ENCODE measurements around the gene HK2. TPM values are rescaled to one million over a fixed set of nuclear protein-coding genes. Genes with fewer than 3 reads are reported as not detected.

The HK2 gene
- total RNA-seq, 6 experiments from 2014 or later, result 0.48 to 23.0 (median 0.87) TPM

DNA sequence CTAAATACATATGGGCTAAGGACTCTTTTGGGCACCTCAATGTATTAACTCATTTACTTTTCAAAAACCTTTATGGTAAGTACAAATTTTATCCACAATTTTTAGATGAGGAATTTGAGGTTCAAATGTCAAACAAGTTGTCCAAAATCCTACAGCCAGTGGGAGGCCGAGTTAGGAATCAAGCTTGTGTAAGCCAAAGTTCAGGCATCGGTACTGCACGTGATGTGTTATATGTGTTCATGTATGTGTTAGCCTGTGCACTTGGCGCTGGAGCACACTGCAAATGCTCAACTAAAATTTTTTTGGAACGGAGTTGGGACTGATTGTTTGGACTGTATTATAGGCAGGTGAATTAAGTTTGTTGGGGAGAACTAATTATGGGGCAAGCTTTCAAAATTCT lies 22.7 kb downstream of the HK2 start:
- H3K27ac ChIP-seq, result no peak overlapping the region
- no peaks in the 10 kb centered on the region for H3K4me1 ChIP-seq
- no peak overlapping the region for H3K4me3 ChIP-seq
- DNase-seq (no peak), ATAC-seq (no peak)
- H3K36me3 ChIP-seq, result no peaks in the 10 kb centered on the region
- TF ChIP-seq POLR2A (IDR thresholded peaks at IDR 0.05), result no peak
- TF ChIP-seq, protein P1, sequence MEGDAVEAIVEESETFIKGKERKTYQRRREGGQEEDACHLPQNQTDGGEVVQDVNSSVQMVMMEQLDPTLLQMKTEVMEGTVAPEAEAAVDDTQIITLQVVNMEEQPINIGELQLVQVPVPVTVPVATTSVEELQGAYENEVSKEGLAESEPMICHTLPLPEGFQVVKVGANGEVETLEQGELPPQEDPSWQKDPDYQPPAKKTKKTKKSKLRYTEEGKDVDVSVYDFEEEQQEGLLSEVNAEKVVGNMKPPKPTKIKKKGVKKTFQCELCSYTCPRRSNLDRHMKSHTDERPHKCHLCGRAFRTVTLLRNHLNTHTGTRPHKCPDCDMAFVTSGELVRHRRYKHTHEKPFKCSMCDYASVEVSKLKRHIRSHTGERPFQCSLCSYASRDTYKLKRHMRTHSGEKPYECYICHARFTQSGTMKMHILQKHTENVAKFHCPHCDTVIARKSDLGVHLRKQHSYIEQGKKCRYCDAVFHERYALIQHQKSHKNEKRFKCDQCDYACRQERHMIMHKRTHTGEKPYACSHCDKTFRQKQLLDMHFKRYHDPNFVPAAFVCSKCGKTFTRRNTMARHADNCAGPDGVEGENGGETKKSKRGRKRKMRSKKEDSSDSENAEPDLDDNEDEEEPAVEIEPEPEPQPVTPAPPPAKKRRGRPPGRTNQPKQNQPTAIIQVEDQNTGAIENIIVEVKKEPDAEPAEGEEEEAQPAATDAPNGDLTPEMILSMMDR (IDR thresholded peaks at IDR 0.05), result no peak
- intact Hi-C loops (cut with DNase I), result no loop called here
- no peaks in the 10 kb centered on the region for H3K27me3 ChIP-seq
- WGBS (ENCODE audit: insufficient coverage, low coverage, low lambda C conversion rate, missing lambda C conversion rate), result 83% methylated on average over 5 of the region's 5 CpGs
- H3K9me3 ChIP-seq, result no peaks in the 10 kb centered on the region

DNA sequence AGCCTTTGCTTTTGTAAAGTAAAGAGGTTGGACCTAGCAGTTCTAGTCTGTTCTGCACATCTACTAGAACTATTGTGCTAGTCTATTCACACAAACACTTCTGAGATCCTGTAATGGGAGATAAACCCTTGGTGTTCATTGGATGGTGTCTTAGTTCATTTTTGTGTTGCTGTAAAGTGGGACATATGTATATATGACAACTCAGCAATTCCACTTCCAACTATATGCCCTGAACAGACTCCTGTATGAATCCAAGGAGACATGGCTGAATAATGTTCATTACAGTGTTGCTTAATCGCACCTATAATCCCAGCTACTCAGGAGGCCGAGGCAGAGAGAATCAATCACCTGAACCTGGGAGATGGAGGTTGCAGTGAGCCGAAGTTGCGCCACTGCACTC lies 23.3 kb downstream of the HK2 start:
- Histone ChIP-seq H3K9me3 (no peaks in the 10 kb centered on the region), H3K27me3 (no peaks in the 10 kb centered on the region), H3K4me3 (no peak overlapping the region), H3K27ac (no peak overlapping the region), H3K4me1 (no peaks in the 10 kb centered on the region), H3K36me3 (no peaks in the 10 kb centered on the region)
- no peak for DNase-seq
- no peak for TF ChIP-seq POLR2A (IDR thresholded peaks at IDR 0.05)
- TF ChIP-seq, protein P1 (IDR thresholded peaks at IDR 0.05), result no peak
- intact Hi-C loops (cut with DNase I), result no loop called here
- no peak for ATAC-seq
- WGBS (ENCODE audit: insufficient coverage, low coverage, low lambda C conversion rate, missing lambda C conversion rate), result 85% methylated on average over 4 of the region's 4 CpGs

DNA sequence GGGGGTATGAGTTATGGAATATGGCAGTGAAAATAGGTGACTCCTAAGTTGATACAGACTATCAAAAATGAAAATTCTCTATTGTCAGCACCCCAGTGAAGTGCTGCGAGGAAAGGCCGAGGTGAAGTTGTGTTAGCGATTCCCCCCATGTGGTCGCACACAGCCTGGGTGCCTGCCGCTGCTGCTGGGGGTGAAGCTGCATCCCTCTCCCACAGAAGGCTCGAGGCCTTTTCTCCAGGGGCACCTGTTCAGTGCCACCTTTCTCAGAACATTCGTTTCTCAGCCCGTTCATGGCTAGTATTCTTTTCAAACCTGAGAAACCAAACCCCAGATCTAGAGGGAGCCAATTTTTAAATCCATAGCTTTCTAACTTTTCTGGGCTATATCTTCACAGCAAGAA lies 23.8 kb downstream of the HK2 start:
- H3K36me3 ChIP-seq, result no peaks in the 10 kb centered on the region
- DNase-seq (no peak), ATAC-seq (no peak)
- no peak overlapping the region for H3K4me3 ChIP-seq
- H3K9me3 ChIP-seq, result no peaks in the 10 kb centered on the region
- WGBS (ENCODE audit: insufficient coverage, low coverage, low lambda C conversion rate, missing lambda C conversion rate), result 85% methylated on average over 6 of the region's 8 CpGs
- no peaks in the 10 kb centered on the region for H3K4me1 ChIP-seq
- no peak overlapping the region for H3K27ac ChIP-seq
- intact Hi-C loops (cut with DNase I), result no loop called here
- no peaks in the 10 kb centered on the region for H3K27me3 ChIP-seq
- no peak for TF ChIP-seq POLR2A (IDR thresholded peaks at IDR 0.05)
- TF ChIP-seq, protein P1 (IDR thresholded peaks at IDR 0.05), result no peak

DNA sequence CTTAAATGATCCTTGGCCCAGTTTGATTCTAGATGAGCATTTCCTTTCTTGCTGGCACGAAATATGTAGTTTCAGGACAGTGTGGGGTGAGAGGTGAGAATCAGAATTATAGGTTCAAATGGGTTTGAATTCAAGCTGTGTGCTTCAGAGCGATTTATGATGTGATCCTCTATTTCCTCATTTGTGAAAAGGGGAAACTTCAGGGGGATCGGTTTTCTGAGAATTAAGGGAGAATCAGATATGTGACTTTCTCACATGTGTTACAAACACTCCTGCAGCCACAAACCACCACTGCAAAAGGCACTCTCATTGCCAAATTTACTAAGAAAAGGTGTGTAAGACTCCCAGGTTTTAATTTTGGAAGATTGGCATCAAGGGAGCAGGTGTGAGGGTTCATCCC lies 24.4 kb downstream of the HK2 start:
- H3K27ac ChIP-seq, result no peak overlapping the region

More for the DNA sequence above, 24.4 kb downstream of the HK2 start:
- no peak overlapping the region for H3K4me3 ChIP-seq
- DNase-seq (no peak), ATAC-seq (no peak)
- no peaks in the 10 kb centered on the region for H3K9me3 ChIP-seq
- no peak for TF ChIP-seq POLR2A (IDR thresholded peaks at IDR 0.05)
- TF ChIP-seq, protein P1 (IDR thresholded peaks at IDR 0.05), result no peak
- no peaks in the 10 kb centered on the region for H3K4me1 ChIP-seq
- 52% methylated on average over 3 of the region's 3 CpGs for WGBS (ENCODE audit: insufficient coverage, low coverage, low lambda C conversion rate, missing lambda C conversion rate)
- H3K27me3 ChIP-seq, result no peaks in the 10 kb centered on the region
- intact Hi-C loops (cut with DNase I), result no loop called here
- no peaks in the 10 kb centered on the region for H3K36me3 ChIP-seq

Measured in right lobe of liver (tissue), 6 donors.